GM12878 (cell line): ENCODE data around the gene VCAN. TPM values are rescaled to one million over a fixed set of nuclear protein-coding genes. Genes with fewer than 3 reads are reported as not detected.

Experiments
- BACH1 ChIP-seq: fragments of 450-650 bp; IDR thresholded peaks from 2 replicates; pipeline ENCODE4 v1.6.1; 2017; ENCODE audit warnings: mild to moderate bottlenecking, borderline replicate concordance
- BCLAF1 ChIP-seq: fragments of 450-650 bp; IDR thresholded peaks from 2 replicates; pipeline ENCODE4 v1.6.1; 2017; ENCODE audit warnings: antibody characterized with exemption, mild to moderate bottlenecking, moderate library complexity
- E2F4 ChIP-seq: IDR thresholded peaks from 2 replicates; pipeline ENCODE4 v1.6.1; 2012; ENCODE audit warnings: low read depth, low read length, improper control_type of control experiment
- ESRRA ChIP-seq: IDR thresholded peaks from 2 replicates; pipeline ENCODE4 v1.6.1; 2012; ENCODE audit warnings: mild to moderate bottlenecking, low read length, improper control_type of control experiment
- ETV6 ChIP-seq, 2 experiments: fragments of 450-650 bp in 1 of 2; IDR thresholded peaks in 1 of 2; conservative IDR thresholded peaks in 1 of 2; 2 replicates each; pipeline ENCODE4 v1.6.1; 2014; ENCODE audit warnings: antibody characterized with exemption in 1 of 2, borderline replicate concordance in 1 of 2, low read depth in 1 of 2, mild to moderate bottlenecking in 1 of 2, moderate library complexity in 1 of 2
- IRF4 ChIP-seq: IDR thresholded peaks from 2 replicates; pipeline ENCODE4 v1.6.1; 2011; ENCODE audit warnings: low read depth, low read length
- MTA2 ChIP-seq: fragments of 450-650 bp; IDR thresholded peaks from 2 replicates; pipeline ENCODE4 v1.6.1; 2016; ENCODE audit warnings: low read depth, mild to moderate bottlenecking, moderate library complexity
- NFYB ChIP-seq: IDR thresholded peaks from 2 replicates; pipeline ENCODE4 v1.6.1; 2011; ENCODE audit warnings: low read depth, mild to moderate bottlenecking, low read length, improper control_type of control experiment, moderate library complexity; ENCODE audit not compliant: insufficient read depth
- PBX3 ChIP-seq: IDR thresholded peaks from 2 replicates; pipeline ENCODE4 v1.6.1; 2011; ENCODE audit warnings: mild to moderate bottlenecking, low read depth, low read length, moderate library complexity; ENCODE audit not compliant: insufficient replicate concordance
- RB1 ChIP-seq: fragments of 450-650 bp; formaldehyde crosslinking; IDR thresholded peaks from 2 replicates; pipeline ENCODE4 v1.6.1; 2017; ENCODE audit warnings: mild to moderate bottlenecking, borderline replicate concordance
- SIN3A ChIP-seq: IDR thresholded peaks from 2 replicates; pipeline ENCODE4 v1.6.1; 2012; ENCODE audit warnings: low read depth, low read length, improper control_type of control experiment
- ZBTB11 ChIP-seq: fragments of 450-650 bp; formaldehyde crosslinking; IDR thresholded peaks from 2 replicates; pipeline ENCODE4 v1.5.0; 2022; ENCODE audit warnings: mild to moderate bottlenecking, missing genetic modification characterization
- ZSCAN29 ChIP-seq: fragments of 450-650 bp; IDR thresholded peaks from 2 replicates; pipeline ENCODE4 v1.6.1; 2017; ENCODE audit warnings: mild to moderate bottlenecking, moderate library complexity
- polyA plus RNA-seq, 11 experiments: library from polyadenylated mRNA; depleted of rRNA in 4 of 11; unstranded in 6 of 11; stranded (reverse) in 5 of 11; fragments of >200 nt; fragmentation: Nextera tagmentation in 4 of 11; fragmentation: Illumina TruSeq in 1 of 11; extraction: Ambion mirVana in 4 of 11; extraction: Trizol in 1 of 11; gene quantifications; 1 replicate in 1 of 11; 2 replicates in 10 of 11; pipeline versions ENCODE4 v1.2.1 to v1.2.3, GENCODE V29; 2011 to 2016; ENCODE audit warnings: inconsistent platforms in 2 of 11, missing spikeins in 2 of 11, low read depth in 1 of 11
- total RNA-seq, 4 experiments: library from RNA; depleted of rRNA in 3 of 4; stranded (reverse); fragments of >200 nt in 3 of 4; fragmentation: Illumina TruSeq in 1 of 4; extraction: Trizol in 1 of 4; gene quantifications; 2 replicates each; pipeline versions ENCODE4 v1.2.1 to v1.2.3, GENCODE V29; 2013 to 2021

Gene VCAN
- total and polyA plus RNA-seq, 10 of the 15 experiments (the other 5 are each of a cell fraction or from before 2014, with no cell fraction given): 1.2 to 15.2 (median 4.5) TPM

- TF ChIP-seq ZBTB11 (CRISPR knock-in tag): no peak
- no peak for TF ChIP-seq ETV6 (conservative IDR thresholded peaks at IDR 0.05 in 1 of 2, IDR thresholded peaks at IDR 0.05 in 1 of 2; ENCODE audit: borderline replicate concordance in 1 of 2, low read depth in 1 of 2)
- TF ChIP-seq IRF4: no peak
- TF ChIP-seq BCLAF1: no peak
- TF ChIP-seq SIN3A: no peak
- no peak for TF ChIP-seq ESRRA
- TF ChIP-seq NFYB: no peak
- TF ChIP-seq PBX3: no peak
- TF ChIP-seq BACH1: no peak
- no peak for TF ChIP-seq RB1
- no peak for TF ChIP-seq E2F4
- no peak for TF ChIP-seq ZSCAN29
- no peak for TF ChIP-seq MTA2
Measured at GRCh38 chr5:83538786-83539462, 67.4 kb downstream of the VCAN start (continued).
